Kidney epithelial cell (primary cell): ENCODE measurements around the gene ZNF768. TPM values are rescaled to one million over a fixed set of nuclear protein-coding genes. Genes with fewer than 3 reads are reported as not detected.
"Not testable (repeated sequence)": the region's sequence is repeated elsewhere in the genome, so short reads cannot be mapped to it uniquely, and the experiment has no call there.

ENCODE experiments used
- DNase-seq: peaks from one replicate; pipeline ENCODE4 v3.0.0-alpha.2; 2010; ENCODE audit warnings: low read depth
- H3K27me3 ChIP-seq: 2 replicates; pipeline ENCODE4 v1.6.0; 2011; ENCODE audit warnings: low read length; ENCODE audit not compliant: control insufficient read depth, insufficient read depth
- H3K36me3 ChIP-seq: 2 replicates; pipeline ENCODE4 v1.5.1; 2011; ENCODE audit warnings: low read length; ENCODE audit not compliant: control insufficient read depth, insufficient read depth
- H3K4me3 ChIP-seq: 2 replicates; pipeline ENCODE4 v1.5.1; 2011; ENCODE audit warnings: low read depth, mild to moderate bottlenecking, control low read depth, low read length
- total RNA-seq: library from RNA; depleted of rRNA; stranded (reverse); fragments of >200 nt; gene quantifications from 2 replicates; pipeline ENCODE4 v1.2.3, GENCODE V29; 2015
- TF ChIP-seq, protein P1 (sequence below): IDR thresholded peaks from 2 replicates; pipeline ENCODE4 v1.5.1; 2011; ENCODE audit warnings: mild to moderate bottlenecking, moderate library complexity, low read length, control low read depth, inconsistent platforms; ENCODE audit not compliant: insufficient read depth, poor library complexity, severe bottlenecking

ZNF768 gene
- total RNA-seq, 1 donor from 2014 or later = 59.5 TPM

DNA sequence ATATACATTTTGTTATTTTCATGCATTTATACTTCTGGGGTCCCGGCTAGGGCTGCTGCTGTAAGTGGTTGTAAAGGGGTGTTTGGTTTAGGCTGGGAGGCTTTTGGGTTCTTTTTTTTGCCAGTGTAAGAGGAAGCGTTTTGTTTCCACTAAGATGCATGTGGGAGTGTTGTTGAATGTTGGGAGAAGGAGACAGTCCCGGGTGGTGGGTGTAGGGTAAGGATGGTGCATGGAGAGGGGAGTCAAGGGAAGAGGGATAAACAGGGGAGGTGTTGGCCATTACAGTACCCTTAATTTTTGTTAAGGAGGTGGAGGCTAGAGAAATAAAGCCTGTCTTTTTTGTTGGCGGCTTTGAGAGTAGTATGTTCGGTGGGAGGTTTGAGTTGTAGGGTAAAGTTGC, 16.7 kb upstream of the ZNF768 start:
- H3K36me3 ChIP-seq = no peaks in the 10 kb centered on the region
- TF ChIP-seq, protein P1, sequence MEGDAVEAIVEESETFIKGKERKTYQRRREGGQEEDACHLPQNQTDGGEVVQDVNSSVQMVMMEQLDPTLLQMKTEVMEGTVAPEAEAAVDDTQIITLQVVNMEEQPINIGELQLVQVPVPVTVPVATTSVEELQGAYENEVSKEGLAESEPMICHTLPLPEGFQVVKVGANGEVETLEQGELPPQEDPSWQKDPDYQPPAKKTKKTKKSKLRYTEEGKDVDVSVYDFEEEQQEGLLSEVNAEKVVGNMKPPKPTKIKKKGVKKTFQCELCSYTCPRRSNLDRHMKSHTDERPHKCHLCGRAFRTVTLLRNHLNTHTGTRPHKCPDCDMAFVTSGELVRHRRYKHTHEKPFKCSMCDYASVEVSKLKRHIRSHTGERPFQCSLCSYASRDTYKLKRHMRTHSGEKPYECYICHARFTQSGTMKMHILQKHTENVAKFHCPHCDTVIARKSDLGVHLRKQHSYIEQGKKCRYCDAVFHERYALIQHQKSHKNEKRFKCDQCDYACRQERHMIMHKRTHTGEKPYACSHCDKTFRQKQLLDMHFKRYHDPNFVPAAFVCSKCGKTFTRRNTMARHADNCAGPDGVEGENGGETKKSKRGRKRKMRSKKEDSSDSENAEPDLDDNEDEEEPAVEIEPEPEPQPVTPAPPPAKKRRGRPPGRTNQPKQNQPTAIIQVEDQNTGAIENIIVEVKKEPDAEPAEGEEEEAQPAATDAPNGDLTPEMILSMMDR = no peak
- DNase-seq = no peak
- H3K27me3 ChIP-seq = no peaks in the 10 kb centered on the region
- H3K4me3 ChIP-seq = no peak overlapping the region

DNA sequence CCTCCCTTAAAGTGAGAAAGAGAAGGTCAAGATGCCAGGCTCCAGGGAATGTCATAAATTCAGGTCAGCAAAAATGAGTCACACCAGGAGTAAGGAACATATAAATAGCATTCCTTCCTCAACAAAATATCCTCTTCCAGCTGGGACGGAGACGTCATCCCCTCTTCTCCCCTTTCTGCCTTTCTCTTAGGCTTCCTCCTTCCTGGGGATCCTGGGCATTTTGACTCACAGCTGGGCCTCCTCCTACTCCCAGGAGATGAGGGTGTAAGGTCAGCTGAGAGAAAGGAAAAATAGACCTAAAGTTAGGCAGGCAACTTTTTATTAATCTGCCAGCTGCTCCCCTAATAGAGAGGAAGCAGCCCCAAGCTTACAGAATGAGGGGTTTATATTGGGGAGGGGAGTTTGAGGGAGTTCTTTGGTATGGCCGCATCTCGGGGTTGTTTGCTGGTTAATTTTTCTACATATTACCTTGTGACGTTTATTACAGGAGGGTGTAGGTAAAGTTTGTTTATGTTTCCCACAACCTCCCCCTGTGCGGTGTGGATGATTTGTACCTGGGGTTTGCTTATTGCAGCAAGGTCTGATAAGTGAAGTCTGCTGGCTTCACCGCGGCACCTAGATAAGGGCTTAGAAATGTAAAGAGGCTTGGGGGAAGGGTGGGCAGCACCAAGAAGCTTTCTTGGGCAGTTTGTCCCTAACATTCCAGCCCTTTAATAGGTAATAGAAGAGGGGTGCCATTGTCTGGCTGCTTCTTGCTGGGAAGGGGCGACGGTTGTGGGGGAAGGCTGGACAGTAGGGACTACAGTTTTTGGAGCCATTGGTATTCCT, 15.3 kb upstream of the ZNF768 start:
- DNase-seq = no peak
- Histone ChIP-seq H3K4me3 (no peak overlapping the region), H3K36me3 (no peaks in the 10 kb centered on the region), H3K27me3 (no peaks in the 10 kb centered on the region)
- TF ChIP-seq, protein P1 = no peak

GRCh38 chr16:30540916-30541464, 14.6 kb upstream of the ZNF768 start:
- H3K36me3 ChIP-seq, H3K4me3 ChIP-seq, H3K27me3 ChIP-seq, DNase-seq: not testable (repeated sequence)

DNA sequence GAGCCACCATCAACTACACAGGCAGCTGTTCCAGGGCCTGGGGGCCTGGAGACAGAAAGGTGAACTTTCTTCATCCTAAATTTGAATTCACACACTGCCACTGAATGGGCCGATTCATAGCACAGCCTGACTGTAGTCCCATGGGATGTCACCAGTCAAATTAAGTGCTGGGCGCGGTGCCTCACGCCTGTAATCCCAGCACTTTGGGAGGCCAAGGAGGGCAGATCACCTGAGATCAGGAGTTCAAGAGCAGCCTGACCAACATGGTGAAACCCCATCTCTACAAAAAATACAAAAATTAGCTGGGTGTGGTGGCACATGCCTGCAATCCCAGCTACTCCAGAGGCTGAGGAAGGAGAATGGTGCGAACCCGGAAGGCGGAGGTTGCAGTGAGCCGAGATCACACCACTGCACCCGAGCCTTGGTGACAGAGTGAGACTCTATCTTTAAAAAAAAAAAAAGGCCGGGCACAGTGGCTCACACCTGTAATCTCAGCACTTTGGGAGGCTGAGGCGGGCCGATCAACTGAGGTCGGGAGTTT, 13.7 kb upstream of the ZNF768 start:
- not testable (repeated sequence) for H3K4me3 ChIP-seq, H3K36me3 ChIP-seq, DNase-seq, H3K27me3 ChIP-seq

DNA sequence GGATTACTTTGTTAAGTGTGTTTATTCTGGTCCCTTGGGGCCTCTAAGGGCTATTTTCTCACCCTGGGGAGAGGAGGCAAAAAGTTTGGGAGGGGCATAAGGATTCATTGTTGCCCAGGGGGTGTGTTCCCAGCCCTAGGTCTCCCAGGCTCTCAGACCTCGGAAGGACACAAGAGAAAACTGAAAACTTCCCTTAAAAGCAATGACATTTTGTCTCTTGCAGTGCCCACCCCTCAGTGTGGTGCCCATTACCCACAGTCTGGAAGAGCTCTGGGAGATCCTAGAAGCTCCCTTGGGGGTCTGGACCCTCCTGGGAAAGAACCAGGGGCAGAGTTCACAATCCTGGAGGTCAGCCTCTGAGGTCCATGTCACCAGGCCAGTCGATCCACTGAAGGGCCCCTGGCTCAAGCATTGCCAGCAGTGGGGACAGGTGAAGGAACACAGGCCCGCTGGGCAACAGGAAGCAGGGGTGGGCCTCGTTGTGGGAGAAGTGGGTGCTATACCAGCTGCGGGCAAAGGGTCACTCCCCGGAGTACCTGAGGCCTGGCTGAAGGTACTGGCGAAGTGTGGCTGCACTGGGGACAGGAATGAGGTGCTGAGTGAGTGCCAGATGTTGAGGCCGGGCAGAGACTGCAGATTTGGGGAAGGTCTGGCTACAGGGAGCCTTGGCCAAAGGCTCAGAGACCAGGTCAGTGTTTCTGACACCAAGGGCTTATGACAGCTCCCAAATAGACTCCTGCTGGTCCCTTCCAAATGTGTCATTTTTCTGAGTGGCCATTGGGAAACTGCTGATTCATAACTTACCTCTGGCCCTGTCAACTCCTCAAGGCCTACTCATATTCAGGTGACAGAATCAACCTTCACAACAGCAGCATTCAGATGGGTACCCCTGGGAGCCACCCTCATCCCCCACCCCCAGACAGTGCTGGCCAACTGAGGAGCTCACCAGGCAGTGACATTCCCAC, 12.9 kb upstream of the ZNF768 start:
- TF ChIP-seq, protein P1 = no peak
- DNase-seq = no peak
- H3K4me3 ChIP-seq = no peak overlapping the region
- no peaks in the 10 kb centered on the region for H3K27me3 ChIP-seq
- H3K36me3 ChIP-seq = no peaks in the 10 kb centered on the region

DNA sequence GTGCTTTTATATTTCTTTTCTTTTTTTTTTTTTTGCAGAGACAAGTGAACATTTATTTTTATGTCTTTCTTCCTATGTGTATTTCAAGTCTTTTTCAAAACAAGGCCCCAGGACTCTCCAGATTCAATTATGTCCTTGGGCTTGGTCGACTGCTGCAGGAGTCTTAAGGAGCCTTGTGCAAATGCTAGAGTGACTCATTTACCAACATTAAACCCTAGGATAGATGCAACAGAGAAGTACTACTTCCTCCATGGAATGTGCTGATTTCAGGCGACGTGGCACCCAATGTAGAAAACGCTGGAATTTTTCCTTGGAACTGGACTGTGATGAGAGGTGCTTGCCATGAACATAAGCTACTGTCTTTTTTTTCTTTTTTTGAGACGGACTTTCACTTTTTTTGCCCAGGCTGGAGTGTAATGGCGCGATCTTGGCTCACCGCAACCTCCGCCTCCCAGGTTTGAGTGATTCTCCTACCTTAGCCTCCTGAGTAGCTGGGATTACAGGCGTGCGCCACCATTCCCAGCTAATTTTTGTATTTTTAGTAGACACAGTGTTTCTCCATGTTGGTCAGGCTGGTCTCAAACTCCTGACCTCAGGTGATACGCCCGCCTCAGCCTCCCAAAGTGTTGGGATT, 10.1 kb upstream of the ZNF768 start:
- not testable (repeated sequence) for H3K27me3 ChIP-seq, DNase-seq, H3K4me3 ChIP-seq, H3K36me3 ChIP-seq
